HepG2 (cell line): ENCODE measurements around the gene ATG4B. TPM values are rescaled to one million over a fixed set of nuclear protein-coding genes. Genes with fewer than 3 reads are reported as not detected.

Source experiments
- ATAC-seq: fragments of 200-7000 bp; cut with Tn5 transposase; 3 replicates; pipeline ENCODE4 v1.9.1; 2020; ENCODE audit warnings: mild to moderate bottlenecking, moderate library complexity
- BruUV-seq: library from RNA; stranded (reverse); fragments of 400-500 nt; replicated peaks from 2 replicates; lab custom pipeline; 2021; lab: Mats Ljungman, UMichigan
- CTCF ChIA-PET: fragments of 300-600 bp; formaldehyde crosslinking; extraction: SDS; loops from one replicate; lab custom pipeline; 2021; ENCODE audit warnings: low total read pairs, inconsistent platforms, low intra/inter-chr PET ratio; lab: Yijun Ruan, JAX
- POLR2A ChIA-PET: fragments of 350-600 bp; sonication (Branson Sonifier 250); formaldehyde crosslinking; loops from one replicate; lab custom pipeline; 2020; ENCODE audit warnings: antibody characterized with exemption, inconsistent platforms; lab: Yijun Ruan, JAX
- DNase-seq: peaks from one replicate; pipeline ENCODE4 v3.0.0-alpha.2; 2015; ENCODE audit warnings: low spot score
- FAIRE-seq: peaks from 3 replicates; lab custom pipeline; 2011; peaks lifted over from hg19 to GRCh38; lab: Jason Lieb, UNC
- H2AFZ ChIP-seq: one replicate; pipeline ENCODE4 v1.6.1; 2011; ENCODE audit warnings: low read length, inconsistent platforms
- H3K27ac ChIP-seq: fragments of 300-600 bp; 3 replicates; pipeline ENCODE4 v1.8.0; 2011; ENCODE audit warnings: mixed run types, mild to moderate bottlenecking, mixed read lengths, low read length, inconsistent platforms; ENCODE audit not compliant: insufficient read depth; ENCODE audit errors: extremely low read length
- H3K27me3 ChIP-seq, 2 experiments: fragments of 200-600 bp in 1 of 2; 2 replicates in 1 of 2; 3 replicates in 1 of 2; pipeline versions ENCODE4 v1.6.0 to v1.8.0; 2011; ENCODE audit warnings: low read length in 2 of 2, mild to moderate bottlenecking in 2 of 2, moderate library complexity in 2 of 2, inconsistent platforms in 1 of 2; ENCODE audit not compliant: insufficient read depth in 2 of 2, control insufficient read depth in 1 of 2
- H3K36me3 ChIP-seq, 2 experiments: fragments of 200-600 bp in 1 of 2; replicated peaks in 1 of 2; 2 replicates in 1 of 2; 3 replicates in 1 of 2; pipeline versions ENCODE4 v1.5.1 to v1.8.0; 2011; ENCODE audit warnings: low read length in 2 of 2, inconsistent platforms in 1 of 2; ENCODE audit not compliant: insufficient read depth in 2 of 2, control insufficient read depth in 1 of 2
- H3K4me1 ChIP-seq: 2 replicates; pipeline ENCODE4 v1.5.1; 2012; ENCODE audit warnings: low read length, inconsistent platforms; ENCODE audit not compliant: insufficient read depth
- H3K4me2 ChIP-seq: 2 replicates; pipeline ENCODE4 v1.6.0; 2011; ENCODE audit warnings: low read depth, low read length, inconsistent platforms
- H3K4me3 ChIP-seq, 3 experiments: fragments of 200-600 bp in 1 of 3; sonication (generic), shearing (Covaris generic) in 1 of 3; replicated peaks in 1 of 3; 2 replicates each; pipeline ENCODE4 v1.5.1; 2011 to 2016; ENCODE audit warnings: low read length in 3 of 3, inconsistent platforms in 2 of 3, low read depth in 2 of 3, mild to moderate bottlenecking in 2 of 3, control low read depth in 1 of 3, mixed read lengths in 1 of 3; ENCODE audit not compliant: insufficient read depth in 1 of 3
- H3K79me2 ChIP-seq: one replicate; pipeline ENCODE4 v1.6.1; 2011; ENCODE audit warnings: low read length, inconsistent platforms; ENCODE audit not compliant: insufficient read depth
- H3K9ac ChIP-seq: 2 replicates; pipeline ENCODE4 v1.6.0; 2011; ENCODE audit warnings: mild to moderate bottlenecking, low read depth, low read length, inconsistent platforms; ENCODE audit not compliant: insufficient read depth
- H3K9me3 ChIP-seq: 2 replicates; pipeline ENCODE4 v1.5.1; 2012; ENCODE audit warnings: mild to moderate bottlenecking, low read length
- H4K20me1 ChIP-seq: 2 replicates; pipeline ENCODE4 v1.6.0; 2011; ENCODE audit warnings: inconsistent platforms, mild to moderate bottlenecking, low read length, moderate library complexity; ENCODE audit not compliant: insufficient read depth
- AGO2 ChIP-seq: fragments of 200-400 bp; formaldehyde crosslinking; optimal IDR thresholded peaks from 2 replicates; pipeline ENCODE3; 2017; ENCODE audit warnings: mild to moderate bottlenecking, low read depth, low read length, moderate library complexity
- ARNT2 ChIP-seq: sonication (generic); formaldehyde crosslinking; IDR thresholded peaks from 2 replicates; pipeline ENCODE4 v1.8.0; 2022; ENCODE audit warnings: mild to moderate bottlenecking, low read depth, missing genetic modification reagents, moderate library complexity
- BCL6 ChIP-seq: IDR thresholded peaks from 2 replicates; pipeline ENCODE4 v1.6.1; 2016; ENCODE audit warnings: missing genetic modification reagents, missing compliant biosample characterization
- DMTF1 ChIP-seq: sonication (generic); formaldehyde crosslinking; IDR thresholded peaks from 2 replicates; pipeline ENCODE4 v1.4.0; 2020; ENCODE audit warnings: mild to moderate bottlenecking, missing genetic modification reagents
- LRRFIP1 ChIP-seq: sonication (generic); formaldehyde crosslinking; conservative IDR thresholded peaks from 2 replicates; pipeline ENCODE4 v1.4.0; 2020; ENCODE audit warnings: missing genetic modification reagents
- MAFG ChIP-seq: sonication (generic); formaldehyde crosslinking; IDR thresholded peaks from 2 replicates; pipeline ENCODE4 v1.5.1; 2020; ENCODE audit warnings: mild to moderate bottlenecking, missing genetic modification reagents
- MYPOP ChIP-seq: sonication (generic); formaldehyde crosslinking; IDR thresholded peaks from 2 replicates; pipeline ENCODE4 v1.8.1; 2023; ENCODE audit warnings: mild to moderate bottlenecking, moderate library complexity, missing genetic modification reagents
- SUZ12 ChIP-seq: fragments of 150-350 bp; IDR thresholded peaks from 2 replicates; pipeline ENCODE4 v1.6.1; 2014; ENCODE audit warnings: low read depth, low read length
- TP53 ChIP-seq: sonication (generic); formaldehyde crosslinking; conservative IDR thresholded peaks from 2 replicates; pipeline ENCODE4 v1.4.0; 2020; ENCODE audit warnings: missing genetic modification reagents
- ZNF17 ChIP-seq: sonication (generic); formaldehyde crosslinking; IDR thresholded peaks from 2 replicates; pipeline ENCODE4 v1.5.0; 2020; ENCODE audit warnings: mild to moderate bottlenecking, missing genetic modification reagents
- ZNF496 ChIP-seq: sonication (generic); formaldehyde crosslinking; IDR thresholded peaks from 2 replicates; pipeline ENCODE4 v1.8.1; 2023; ENCODE audit warnings: mild to moderate bottlenecking, moderate library complexity, missing genetic modification reagents; ENCODE audit not compliant: insufficient replicate concordance
- ZNF644 ChIP-seq: IDR thresholded peaks from 2 replicates; pipeline ENCODE4 v1.6.1; 2016; ENCODE audit warnings: low read depth
- ZNF878 ChIP-seq: sonication (generic); formaldehyde crosslinking; IDR thresholded peaks from 2 replicates; pipeline ENCODE4 v1.8.1; 2023; ENCODE audit warnings: mild to moderate bottlenecking, missing genetic modification reagents, moderate library complexity
- WGBS: methylation state at CpG from one replicate; pipeline ENCODE4 v1.1.6; 2017; ENCODE audit warnings: low lambda C conversion rate; 5-methylcytosine and 5-hydroxymethylcytosine counted together
- in situ Hi-C: cut with HindIII; loops from 2 replicates; pipeline ENCODE4 v1.10.0; 2017; ENCODE audit warnings: low pct_unique_long_range_greater_than_20kb; ENCODE audit not compliant: extremely low pct_ligation_motif_present
- intact Hi-C: fragments of 100-400 bp; cut with micrococcal nuclease; formaldehyde crosslinking; loops from one replicate; pipeline ENCODE4 v1.10.0; 2022; ENCODE audit not compliant: unreplicated experiment
- polyA plus RNA-seq, 8 experiments: library from polyadenylated mRNA; depleted of rRNA in 3 of 8; stranded (reverse) in 7 of 8; unstranded in 1 of 8; fragments of >200 nt; fragmentation: Illumina TruSeq in 4 of 8; extraction: Trizol in 4 of 8; gene quantifications; 2 replicates each; pipeline versions ENCODE4 v1.2.1 to v1.2.3, GENCODE V29; 2011 to 2016; ENCODE audit warnings: low read depth in 4 of 8, missing spikeins in 1 of 8, mixed read lengths in 1 of 8; ENCODE audit not compliant: insufficient read depth in 1 of 8
- total RNA-seq, 5 experiments: library from RNA; depleted of rRNA; stranded (reverse); fragments of >200 nt; fragmentation: Illumina TruSeq; extraction: Trizol; gene quantifications; 2 replicates each; pipeline ENCODE4 v1.2.3, GENCODE V29; 2016; ENCODE audit warnings: low read depth in 1 of 5

Gene ATG4B
- total and polyA plus RNA-seq, 2 of the 13 experiments (the other 11 are each of a cell fraction or from before 2014, with no cell fraction given) = 95.5 to 239 TPM

- POLR2A ChIA-PET = interaction anchor here (1.5 to 2.6 kb wide), 2 partner anchors 16 to 17 kb away, joined by 3 to 11 read pairs; partner anchors contain the start of gene ING5
- TF ChIP-seq ZNF878 (CRISPR knock-in tag) (no peak), AGO2 (peak; percentile 55), MYPOP (CRISPR knock-in tag) (no peak)
- TF ChIP-seq, all 625 proteins: peak for 1
- H3K4me1 ChIP-seq = no peaks in the 10 kb centered on the region
- H2AFZ ChIP-seq = no peak overlapping the region
- H3K36me3 ChIP-seq = peaks cover 31 to 86% of the 10 kb centered on the region in 2 experiments
- in situ Hi-C loops (no loop called here), intact Hi-C loops (no loop called here)
- WGBS = over 99% methylated on average over 16 of the region's 16 CpGs
- DNase-seq (no peak), FAIRE-seq (no peak), ATAC-seq (no peak)
- H3K4me3 ChIP-seq = no peak overlapping the region
- H4K20me1 ChIP-seq = no peaks in the 10 kb centered on the region
- CTCF ChIA-PET = no interaction called here
- no peaks in the 10 kb centered on the region for H3K27me3 ChIP-seq
- no peaks in the 10 kb centered on the region for H3K9me3 ChIP-seq
- no peak overlapping the region for H3K27ac ChIP-seq
- H3K9ac ChIP-seq = no peak overlapping the region
- H3K4me2 ChIP-seq = no peak overlapping the region
- BruUV-seq = no TSS peak
- H3K79me2 ChIP-seq = no peaks in the 10 kb centered on the region
Observed at GRCh38 chr2:241719093-241719492, 81.6 kb downstream of the ATG4B start.

- WGBS = 95% methylated on average over 10 of the region's 19 CpGs
- no peak overlapping the region for H3K9ac ChIP-seq
- intact Hi-C loops (no loop called here), in situ Hi-C loops (no loop called here)
- no peaks in the 10 kb centered on the region for H3K4me1 ChIP-seq
- H3K27ac ChIP-seq = no peak overlapping the region
- H3K4me3 ChIP-seq = no peak overlapping the region
- H3K9me3 ChIP-seq = no peaks in the 10 kb centered on the region
- no peaks in the 10 kb centered on the region for H4K20me1 ChIP-seq
- H3K79me2 ChIP-seq = no peaks in the 10 kb centered on the region
- H3K36me3 ChIP-seq = peaks cover 33 to 79% of the 10 kb centered on the region in 2 experiments
- no peak for DNase-seq
- CTCF ChIA-PET = no interaction called here
- no peak overlapping the region for H2AFZ ChIP-seq
- H3K27me3 ChIP-seq = no peaks in the 10 kb centered on the region
- FAIRE-seq = no peak
- ATAC-seq = peak; percentile 16
- POLR2A ChIA-PET = interaction anchor here (2.6 kb wide), 1 partner anchor 18 kb away, joined by 11 read pairs; the partner anchor contains the start of gene ING5
- BruUV-seq = no TSS peak
- H3K4me2 ChIP-seq = no peak overlapping the region
- no peak for TF ChIP-seq MAFG
- TF ChIP-seq ZNF17 (CRISPR knock-in tag) = no peak
- no peak for TF ChIP-seq ARNT2
- TF ChIP-seq ZNF496 (CRISPR knock-in tag) = no peak
- TF ChIP-seq ZNF644 (CRISPR knock-in tag) = no peak
- TF ChIP-seq TP53 (CRISPR knock-in tag) = no peak
- TF ChIP-seq DMTF1 (CRISPR knock-in tag) = no peak
- peak; percentile 49; the same call in 1 of the 2 replicates for TF ChIP-seq BCL6
- no peak for TF ChIP-seq LRRFIP1 (CRISPR knock-in tag)
- no peak for TF ChIP-seq SUZ12
Observed at GRCh38 chr2:241720099-241720498, 82.6 kb downstream of the ATG4B start.
